ENCODE measurements around the gene CCDC93.

GRCh38 chr2:117945296-117945695, 68.6 kb downstream of the CCDC93 start:
- TF ChIP-seq POLR2AphosphoS5 (IDR thresholded peaks at IDR 0.05): no peak
- TF ChIP-seq, protein P1, sequence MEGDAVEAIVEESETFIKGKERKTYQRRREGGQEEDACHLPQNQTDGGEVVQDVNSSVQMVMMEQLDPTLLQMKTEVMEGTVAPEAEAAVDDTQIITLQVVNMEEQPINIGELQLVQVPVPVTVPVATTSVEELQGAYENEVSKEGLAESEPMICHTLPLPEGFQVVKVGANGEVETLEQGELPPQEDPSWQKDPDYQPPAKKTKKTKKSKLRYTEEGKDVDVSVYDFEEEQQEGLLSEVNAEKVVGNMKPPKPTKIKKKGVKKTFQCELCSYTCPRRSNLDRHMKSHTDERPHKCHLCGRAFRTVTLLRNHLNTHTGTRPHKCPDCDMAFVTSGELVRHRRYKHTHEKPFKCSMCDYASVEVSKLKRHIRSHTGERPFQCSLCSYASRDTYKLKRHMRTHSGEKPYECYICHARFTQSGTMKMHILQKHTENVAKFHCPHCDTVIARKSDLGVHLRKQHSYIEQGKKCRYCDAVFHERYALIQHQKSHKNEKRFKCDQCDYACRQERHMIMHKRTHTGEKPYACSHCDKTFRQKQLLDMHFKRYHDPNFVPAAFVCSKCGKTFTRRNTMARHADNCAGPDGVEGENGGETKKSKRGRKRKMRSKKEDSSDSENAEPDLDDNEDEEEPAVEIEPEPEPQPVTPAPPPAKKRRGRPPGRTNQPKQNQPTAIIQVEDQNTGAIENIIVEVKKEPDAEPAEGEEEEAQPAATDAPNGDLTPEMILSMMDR (IDR thresholded peaks at IDR 0.05; ENCODE audit: poor library complexity, severe bottlenecking): no peak
- no peak for TF ChIP-seq REST (IDR thresholded peaks at IDR 0.05; ENCODE audit: borderline replicate concordance)
- TF ChIP-seq EZH2 (IDR thresholded peaks at IDR 0.05; ENCODE audit: borderline replicate concordance, insufficient read depth, low read length, poor library complexity, severe bottlenecking): no peak
- TF ChIP-seq RAD21 (conservative IDR thresholded peaks at IDR 0.05): no peak
- no peak for TF ChIP-seq SMC3 (conservative IDR thresholded peaks at IDR 0.05; ENCODE audit: poor library complexity)
- no peak for TF ChIP-seq MXI1 (conservative IDR thresholded peaks at IDR 0.05; ENCODE audit: poor library complexity, severe bottlenecking)
- TF ChIP-seq TAF1 (IDR thresholded peaks at IDR 0.05; ENCODE audit: low read depth): no peak

Data from neural cell (in vitro differentiated cells).